Caco-2 (cell line): ENCODE measurements around the gene INTS7. TPM values are rescaled to one million over a fixed set of nuclear protein-coding genes. Genes with fewer than 3 reads are reported as not detected.

Experiments used
- BruUV-seq: library from RNA; stranded (reverse); fragments of 400-500 nt; replicated peaks from 2 replicates; lab custom pipeline; 2021; lab: Mats Ljungman, UMichigan
- CTCF ChIA-PET: fragments of 300-600 bp; sonication (Branson Sonifier 250); formaldehyde crosslinking; loops from one replicate; lab custom pipeline; 2022; ENCODE audit warnings: antibody characterized with exemption; lab: Charles Lee
- POLR2A ChIA-PET: fragments of 300-600 bp; sonication (Branson Sonifier 250); formaldehyde crosslinking; loops from one replicate; lab custom pipeline; 2022; ENCODE audit warnings: antibody characterized with exemption; lab: Charles Lee
- DNase-seq, 2 experiments: peaks; one replicate each; pipeline versions ENCODE4 v3.0.0 to v3.0.0-alpha.2; 2020 to 2022
- H3K27me3 ChIP-seq: replicated peaks from 2 replicates; pipeline ENCODE4 v1.6.0; 2011; ENCODE audit warnings: low read length; ENCODE audit not compliant: control insufficient read depth, insufficient read depth
- H3K36me3 ChIP-seq: 2 replicates; pipeline ENCODE4 v1.5.1; 2011; ENCODE audit warnings: low read length; ENCODE audit not compliant: control insufficient read depth, insufficient read depth
- H3K4me1 ChIP-seq: fragments of 250-450 bp; sonication (Bioruptor Pico); 2 replicates; pipeline ENCODE4 v1.5.1; 2020; ENCODE audit warnings: mild to moderate bottlenecking
- H3K4me3 ChIP-seq: 2 replicates; pipeline ENCODE4 v1.5.1; 2011; ENCODE audit warnings: low read depth, mild to moderate bottlenecking, control low read depth, low read length
- H3K9me3 ChIP-seq: fragments of 250-450 bp; sonication (Bioruptor Pico); 2 replicates; pipeline ENCODE4 v1.5.1; 2020; ENCODE audit warnings: mild to moderate bottlenecking, moderate library complexity
- H3K27ac Mint-ChIP-seq: one replicate; pipeline ENCODE4 v1.8.0; 2022; ENCODE audit warnings: mixed read lengths; ENCODE audit not compliant: unreplicated experiment
- H3K27me3 Mint-ChIP-seq: one replicate; pipeline ENCODE4 v1.8.0; 2022; ENCODE audit warnings: mixed read lengths; ENCODE audit not compliant: insufficient read depth, unreplicated experiment
- H3K36me3 Mint-ChIP-seq: one replicate; pipeline ENCODE4 v1.8.0; 2022; ENCODE audit warnings: mild to moderate bottlenecking, mixed read lengths; ENCODE audit not compliant: insufficient read depth, unreplicated experiment
- H3K4me1 Mint-ChIP-seq: one replicate; pipeline ENCODE4 v1.8.0; 2022; ENCODE audit warnings: low read depth, mixed read lengths; ENCODE audit not compliant: unreplicated experiment
- H3K4me3 Mint-ChIP-seq: one replicate; pipeline ENCODE4 v1.8.0; 2022; ENCODE audit warnings: mild to moderate bottlenecking, moderate library complexity, mixed read lengths; ENCODE audit not compliant: unreplicated experiment
- H3K9me3 Mint-ChIP-seq: one replicate; pipeline ENCODE4 v1.8.0; 2022; ENCODE audit warnings: mixed read lengths; ENCODE audit not compliant: unreplicated experiment
- intact Hi-C: fragments of 100-400 bp; cut with micrococcal nuclease; formaldehyde crosslinking; loops from one replicate; pipeline ENCODE4 v1.10.0; 2022; ENCODE audit not compliant: unreplicated experiment
- total RNA-seq: library from RNA; stranded (reverse); gene quantifications from 2 replicates; pipeline ENCODE4 v1.2.3, GENCODE V29; 2022
- TF ChIP-seq, protein P1 (sequence below), 2 experiments: fragments of 200-600 bp in 1 of 2; IDR thresholded peaks; 1 replicate in 1 of 2; 2 replicates in 1 of 2; pipeline versions ENCODE4 v1.5.1 to v1.8.0; 2011 to 2022; ENCODE audit warnings: antibody characterized with exemption in 1 of 2, control low read depth in 1 of 2, inconsistent platforms in 1 of 2, low read depth in 1 of 2, low read length in 1 of 2, mild to moderate bottlenecking in 1 of 2, moderate library complexity in 1 of 2; ENCODE audit not compliant: insufficient read depth in 1 of 2, severe bottlenecking in 1 of 2, unreplicated experiment in 1 of 2

INTS7 gene
- total RNA-seq, 1 experiment from 2014 or later: 31.9 TPM

DNA sequence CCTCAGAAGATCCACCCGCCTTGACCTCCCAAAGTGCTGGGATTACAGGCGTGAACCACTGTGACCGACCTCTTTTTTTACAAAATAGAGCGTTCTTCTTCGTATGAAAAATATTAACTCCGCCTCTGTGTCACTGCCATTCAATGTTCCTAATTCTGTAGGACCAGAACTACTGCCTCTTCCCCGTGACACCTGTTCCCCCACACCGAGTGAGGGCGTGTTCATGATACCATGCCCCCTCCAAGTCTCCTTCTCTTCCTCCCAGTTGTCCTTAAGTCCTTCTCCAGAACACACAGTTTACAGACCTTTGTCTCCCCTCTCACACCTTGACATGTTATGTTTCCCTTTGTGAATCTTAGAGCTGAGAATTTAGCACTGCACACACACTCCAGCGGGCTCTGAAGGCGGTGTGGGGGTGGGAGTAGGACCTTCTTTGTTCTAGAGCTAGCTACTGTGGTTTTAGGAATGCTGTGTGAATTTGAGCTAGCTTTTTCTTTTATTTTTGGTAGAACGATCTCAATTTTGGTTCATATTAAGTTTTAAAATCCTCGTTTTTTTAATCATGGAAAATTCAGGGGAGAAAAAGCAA, 122.4 kb downstream of the INTS7 start:
- TF ChIP-seq, protein P1, sequence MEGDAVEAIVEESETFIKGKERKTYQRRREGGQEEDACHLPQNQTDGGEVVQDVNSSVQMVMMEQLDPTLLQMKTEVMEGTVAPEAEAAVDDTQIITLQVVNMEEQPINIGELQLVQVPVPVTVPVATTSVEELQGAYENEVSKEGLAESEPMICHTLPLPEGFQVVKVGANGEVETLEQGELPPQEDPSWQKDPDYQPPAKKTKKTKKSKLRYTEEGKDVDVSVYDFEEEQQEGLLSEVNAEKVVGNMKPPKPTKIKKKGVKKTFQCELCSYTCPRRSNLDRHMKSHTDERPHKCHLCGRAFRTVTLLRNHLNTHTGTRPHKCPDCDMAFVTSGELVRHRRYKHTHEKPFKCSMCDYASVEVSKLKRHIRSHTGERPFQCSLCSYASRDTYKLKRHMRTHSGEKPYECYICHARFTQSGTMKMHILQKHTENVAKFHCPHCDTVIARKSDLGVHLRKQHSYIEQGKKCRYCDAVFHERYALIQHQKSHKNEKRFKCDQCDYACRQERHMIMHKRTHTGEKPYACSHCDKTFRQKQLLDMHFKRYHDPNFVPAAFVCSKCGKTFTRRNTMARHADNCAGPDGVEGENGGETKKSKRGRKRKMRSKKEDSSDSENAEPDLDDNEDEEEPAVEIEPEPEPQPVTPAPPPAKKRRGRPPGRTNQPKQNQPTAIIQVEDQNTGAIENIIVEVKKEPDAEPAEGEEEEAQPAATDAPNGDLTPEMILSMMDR (IDR thresholded peaks at IDR 0.05; ENCODE audit: insufficient read depth in 1 of 2, low read depth in 1 of 2, low read length in 1 of 2, severe bottlenecking in 1 of 2, unreplicated experiment in 1 of 2): no peak
- no peak overlapping the region for H3K4me3 Mint-ChIP-seq
- peaks cover 39% of the 10 kb centered on the region for H3K4me1 Mint-ChIP-seq
- H3K36me3 ChIP-seq: no peaks in the 10 kb centered on the region
- H3K27me3 ChIP-seq: no peaks in the 10 kb centered on the region
- ChIA-PET POLR2A (no interaction called here), CTCF (no interaction called here)
- peaks cover 37% of the 10 kb centered on the region for H3K4me1 ChIP-seq
- no peak overlapping the region for H3K4me3 ChIP-seq
- intact Hi-C loops: no loop called here
- no TSS peak for BruUV-seq
- no peaks in the 10 kb centered on the region for H3K9me3 Mint-ChIP-seq
- H3K9me3 ChIP-seq: no peaks in the 10 kb centered on the region
- no peak for DNase-seq
- no peak overlapping the region for H3K27ac Mint-ChIP-seq
- no peaks in the 10 kb centered on the region for H3K27me3 Mint-ChIP-seq
- H3K36me3 Mint-ChIP-seq: peaks cover 2% of the 10 kb centered on the region

DNA sequence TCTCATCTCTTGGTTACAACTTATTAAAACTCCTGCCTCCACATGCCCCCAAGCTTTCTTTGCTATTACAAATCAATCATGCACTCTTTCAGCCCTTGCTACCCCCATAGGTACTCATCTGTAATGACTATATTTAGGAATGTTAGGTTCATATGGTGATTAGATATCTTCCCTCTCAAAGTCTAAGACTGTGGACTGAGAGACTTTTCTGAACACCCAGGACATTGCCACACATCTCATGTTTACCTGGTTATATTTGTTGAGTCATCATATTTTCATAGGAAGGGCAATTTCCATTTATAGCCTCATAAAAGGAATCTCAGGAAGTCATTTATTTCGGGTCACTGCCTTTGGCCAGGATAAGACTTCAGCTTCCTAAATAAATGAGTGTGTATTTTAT, 123.3 kb downstream of the INTS7 start:
- no peak overlapping the region for H3K4me3 Mint-ChIP-seq
- TF ChIP-seq, protein P1 (IDR thresholded peaks at IDR 0.05; ENCODE audit: insufficient read depth in 1 of 2, low read depth in 1 of 2, low read length in 1 of 2, severe bottlenecking in 1 of 2, unreplicated experiment in 1 of 2): no peak
- H3K9me3 Mint-ChIP-seq: no peaks in the 10 kb centered on the region
- H3K36me3 Mint-ChIP-seq: no peaks in the 10 kb centered on the region
- ChIA-PET CTCF (no interaction called here), POLR2A (no interaction called here)
- peaks cover 31% of the 10 kb centered on the region for H3K4me1 Mint-ChIP-seq
- H3K27me3 Mint-ChIP-seq: no peaks in the 10 kb centered on the region
- H3K36me3 ChIP-seq: no peaks in the 10 kb centered on the region
- H3K4me1 ChIP-seq: peaks cover 29% of the 10 kb centered on the region
- H3K27ac Mint-ChIP-seq: no peak overlapping the region
- H3K4me3 ChIP-seq: no peak overlapping the region
- intact Hi-C loops: no loop called here
- no peaks in the 10 kb centered on the region for H3K9me3 ChIP-seq
- DNase-seq: no peak
- BruUV-seq: no TSS peak
- no peaks in the 10 kb centered on the region for H3K27me3 ChIP-seq

DNA sequence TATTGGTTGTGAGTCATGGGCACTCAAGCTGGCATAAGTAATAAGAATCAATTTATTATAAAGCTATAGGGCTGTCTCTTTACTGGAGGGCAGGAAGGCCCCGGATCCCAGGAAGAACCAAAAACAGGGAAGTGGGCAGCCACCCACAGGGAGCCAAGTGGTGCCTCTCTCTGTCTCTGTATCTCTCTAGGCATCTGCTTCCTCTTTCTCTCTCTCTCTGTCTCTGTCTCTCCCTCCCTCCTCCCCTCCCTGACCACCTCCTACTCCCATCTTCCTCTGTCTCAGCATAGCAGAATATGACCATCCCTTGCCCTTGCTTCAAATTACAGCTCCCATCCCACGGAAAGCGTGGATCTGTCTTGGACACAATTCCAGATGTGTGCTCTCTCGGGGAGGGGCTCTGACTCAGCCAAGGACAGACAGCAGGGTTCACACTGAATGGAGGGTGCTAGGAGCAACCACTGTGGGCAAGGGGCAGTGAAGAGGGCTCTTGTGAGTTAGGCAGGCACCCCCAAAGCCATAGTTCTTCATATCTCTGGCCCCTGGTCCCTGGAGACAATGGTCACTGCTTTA, 124.4 kb downstream of the INTS7 start:
- ChIA-PET POLR2A (no interaction called here), CTCF (interaction anchor here (1.6 kb wide), 1 partner anchor 124 kb away, joined by 6 read pairs; the partner anchor contains the start of genes DTL and INTS7)
- intact Hi-C loops: no loop called here
- H3K27me3 Mint-ChIP-seq: no peaks in the 10 kb centered on the region
- BruUV-seq: no TSS peak
- Histone ChIP-seq H3K36me3 (no peaks in the 10 kb centered on the region), H3K4me1 (peaks cover 25% of the 10 kb centered on the region), H3K4me3 (no peak overlapping the region), H3K27me3 (no peaks in the 10 kb centered on the region), H3K9me3 (no peaks in the 10 kb centered on the region)
- H3K4me3 Mint-ChIP-seq: no peak overlapping the region
- peaks cover 20% of the 10 kb centered on the region for H3K4me1 Mint-ChIP-seq
- H3K27ac Mint-ChIP-seq: no peak overlapping the region
- H3K9me3 Mint-ChIP-seq: no peaks in the 10 kb centered on the region
- no peaks in the 10 kb centered on the region for H3K36me3 Mint-ChIP-seq
- TF ChIP-seq, protein P1 (IDR thresholded peaks at IDR 0.05; ENCODE audit: insufficient read depth in 1 of 2, low read depth in 1 of 2, low read length in 1 of 2, severe bottlenecking in 1 of 2, unreplicated experiment in 1 of 2): no peak
- no peak for DNase-seq
